HCT116 (cell line): ENCODE measurements around the gene BFSP1.

Source experiments
- EZH2 ChIP-seq: fragments of 200-600 bp; sonication (generic); IDR thresholded peaks from 2 replicates; pipeline ENCODE4 v1.6.1; 2017; ENCODE audit warnings: antibody characterized with exemption, mixed run types
- JUND ChIP-seq: IDR thresholded peaks from 2 replicates; pipeline ENCODE4 v1.6.1; 2012
- POLR2A ChIP-seq: IDR thresholded peaks from 2 replicates; pipeline ENCODE4 v1.7.0; 2011; ENCODE audit warnings: borderline replicate concordance; ENCODE audit not compliant: insufficient read depth, insufficient read length; ENCODE audit errors: extremely low read depth
- POLR2AphosphoS5 ChIP-seq: IDR thresholded peaks from 2 replicates; pipeline ENCODE4 v1.6.1; 2011; ENCODE audit warnings: mild to moderate bottlenecking, low read depth, low read length, moderate library complexity
- RAD21 ChIP-seq: IDR thresholded peaks from 2 replicates; pipeline ENCODE4 v1.6.1; 2012; ENCODE audit warnings: low read depth, mild to moderate bottlenecking
- YY1 ChIP-seq: IDR thresholded peaks from 2 replicates; pipeline ENCODE4 v1.6.1; 2011; ENCODE audit warnings: low read length, low read depth, moderate library complexity, mild to moderate bottlenecking; ENCODE audit not compliant: insufficient replicate concordance; ENCODE audit errors: extremely low read depth
- TF ChIP-seq, protein P1 (sequence below), 3 experiments: fragments of 200-600 bp in 1 of 3; sonication (generic) in 1 of 3; IDR thresholded peaks in 2 of 3; conservative IDR thresholded peaks in 1 of 3; 2 replicates each; pipeline ENCODE4 v1.5.1; 2012 to 2017; ENCODE audit warnings: low read depth in 2 of 3, low read length in 2 of 3, antibody characterized with exemption in 1 of 3, borderline replicate concordance in 1 of 3, control low read depth in 1 of 3, mild to moderate bottlenecking in 1 of 3, mixed read lengths in 1 of 3, mixed run types in 1 of 3, moderate library complexity in 1 of 3; ENCODE audit not compliant: insufficient read depth in 1 of 3
- TF ChIP-seq, protein P2 (sequence below): IDR thresholded peaks from 2 replicates; pipeline ENCODE4 v1.6.1; 2012; ENCODE audit warnings: low read depth
- TF ChIP-seq, protein P3 (sequence below): IDR thresholded peaks from 2 replicates; pipeline ENCODE4 v1.6.1; 2012

DNA sequence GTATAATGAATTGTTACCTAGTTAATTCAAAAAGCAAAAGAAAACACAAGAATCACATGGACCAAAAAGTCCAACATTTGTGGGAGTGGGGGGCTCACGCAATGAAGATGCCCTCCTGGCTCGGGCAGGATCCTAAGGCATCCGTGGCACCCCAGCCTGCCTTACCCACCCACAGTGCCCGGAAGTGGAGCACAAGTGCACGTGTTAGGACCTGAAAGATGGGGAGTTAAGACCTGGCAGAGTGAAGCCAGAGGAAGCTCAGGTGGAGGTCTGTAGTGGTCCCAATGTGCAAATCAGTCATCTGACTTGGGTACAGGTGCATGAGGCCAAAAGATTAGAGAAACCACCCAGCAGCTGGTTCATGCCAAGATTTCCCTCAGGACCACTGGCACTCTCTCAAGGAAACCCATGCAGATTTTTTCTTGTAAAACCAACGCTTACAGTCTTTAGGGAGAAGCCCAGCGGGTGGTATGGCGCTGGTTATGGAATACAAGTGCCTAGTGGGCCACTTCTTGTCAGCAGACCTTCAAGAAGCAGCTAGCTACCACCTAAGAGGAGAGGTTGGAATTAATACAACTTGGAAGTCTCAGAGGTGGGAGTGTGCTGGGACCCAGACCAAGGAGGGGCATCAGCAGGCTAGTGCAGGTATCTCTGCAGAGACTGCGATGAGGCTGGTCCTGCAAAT, 42.1 kb downstream of the BFSP1 start:
- TF ChIP-seq, protein P1, sequence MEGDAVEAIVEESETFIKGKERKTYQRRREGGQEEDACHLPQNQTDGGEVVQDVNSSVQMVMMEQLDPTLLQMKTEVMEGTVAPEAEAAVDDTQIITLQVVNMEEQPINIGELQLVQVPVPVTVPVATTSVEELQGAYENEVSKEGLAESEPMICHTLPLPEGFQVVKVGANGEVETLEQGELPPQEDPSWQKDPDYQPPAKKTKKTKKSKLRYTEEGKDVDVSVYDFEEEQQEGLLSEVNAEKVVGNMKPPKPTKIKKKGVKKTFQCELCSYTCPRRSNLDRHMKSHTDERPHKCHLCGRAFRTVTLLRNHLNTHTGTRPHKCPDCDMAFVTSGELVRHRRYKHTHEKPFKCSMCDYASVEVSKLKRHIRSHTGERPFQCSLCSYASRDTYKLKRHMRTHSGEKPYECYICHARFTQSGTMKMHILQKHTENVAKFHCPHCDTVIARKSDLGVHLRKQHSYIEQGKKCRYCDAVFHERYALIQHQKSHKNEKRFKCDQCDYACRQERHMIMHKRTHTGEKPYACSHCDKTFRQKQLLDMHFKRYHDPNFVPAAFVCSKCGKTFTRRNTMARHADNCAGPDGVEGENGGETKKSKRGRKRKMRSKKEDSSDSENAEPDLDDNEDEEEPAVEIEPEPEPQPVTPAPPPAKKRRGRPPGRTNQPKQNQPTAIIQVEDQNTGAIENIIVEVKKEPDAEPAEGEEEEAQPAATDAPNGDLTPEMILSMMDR (IDR thresholded peaks at IDR 0.05 in 2 of 3, conservative IDR thresholded peaks at IDR 0.05 in 1 of 3; ENCODE audit: borderline replicate concordance in 1 of 3, insufficient read depth in 1 of 3, low read depth in 2 of 3, low read length in 2 of 3): no peak
- TF ChIP-seq POLR2AphosphoS5 (no peak), YY1 (no peak), RAD21 (no peak), POLR2A (no peak), EZH2 (no peak), JUND (no peak)
- TF ChIP-seq, protein P2, sequence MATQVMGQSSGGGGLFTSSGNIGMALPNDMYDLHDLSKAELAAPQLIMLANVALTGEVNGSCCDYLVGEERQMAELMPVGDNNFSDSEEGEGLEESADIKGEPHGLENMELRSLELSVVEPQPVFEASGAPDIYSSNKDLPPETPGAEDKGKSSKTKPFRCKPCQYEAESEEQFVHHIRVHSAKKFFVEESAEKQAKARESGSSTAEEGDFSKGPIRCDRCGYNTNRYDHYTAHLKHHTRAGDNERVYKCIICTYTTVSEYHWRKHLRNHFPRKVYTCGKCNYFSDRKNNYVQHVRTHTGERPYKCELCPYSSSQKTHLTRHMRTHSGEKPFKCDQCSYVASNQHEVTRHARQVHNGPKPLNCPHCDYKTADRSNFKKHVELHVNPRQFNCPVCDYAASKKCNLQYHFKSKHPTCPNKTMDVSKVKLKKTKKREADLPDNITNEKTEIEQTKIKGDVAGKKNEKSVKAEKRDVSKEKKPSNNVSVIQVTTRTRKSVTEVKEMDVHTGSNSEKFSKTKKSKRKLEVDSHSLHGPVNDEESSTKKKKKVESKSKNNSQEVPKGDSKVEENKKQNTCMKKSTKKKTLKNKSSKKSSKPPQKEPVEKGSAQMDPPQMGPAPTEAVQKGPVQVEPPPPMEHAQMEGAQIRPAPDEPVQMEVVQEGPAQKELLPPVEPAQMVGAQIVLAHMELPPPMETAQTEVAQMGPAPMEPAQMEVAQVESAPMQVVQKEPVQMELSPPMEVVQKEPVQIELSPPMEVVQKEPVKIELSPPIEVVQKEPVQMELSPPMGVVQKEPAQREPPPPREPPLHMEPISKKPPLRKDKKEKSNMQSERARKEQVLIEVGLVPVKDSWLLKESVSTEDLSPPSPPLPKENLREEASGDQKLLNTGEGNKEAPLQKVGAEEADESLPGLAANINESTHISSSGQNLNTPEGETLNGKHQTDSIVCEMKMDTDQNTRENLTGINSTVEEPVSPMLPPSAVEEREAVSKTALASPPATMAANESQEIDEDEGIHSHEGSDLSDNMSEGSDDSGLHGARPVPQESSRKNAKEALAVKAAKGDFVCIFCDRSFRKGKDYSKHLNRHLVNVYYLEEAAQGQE: no peak
- TF ChIP-seq, protein P3, sequence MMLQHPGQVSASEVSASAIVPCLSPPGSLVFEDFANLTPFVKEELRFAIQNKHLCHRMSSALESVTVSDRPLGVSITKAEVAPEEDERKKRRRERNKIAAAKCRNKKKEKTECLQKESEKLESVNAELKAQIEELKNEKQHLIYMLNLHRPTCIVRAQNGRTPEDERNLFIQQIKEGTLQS: no peak
